Parathyroid adenoma (tissue), 2 donors: ENCODE results near the gene LSP1.

Experiments
- H2AFZ ChIP-seq: fragments of 300-600 bp; sonication (generic); one replicate; pipeline ENCODE4 v1.7.0; 2017; ENCODE audit warnings: antibody characterized with exemption, mild to moderate bottlenecking
- H3K27ac ChIP-seq: fragments of 300-600 bp; sonication (generic); one replicate; pipeline ENCODE4 v1.7.0; 2017
- H3K27me3 ChIP-seq: fragments of 300-600 bp; sonication (generic); one replicate; pipeline ENCODE4 v1.7.0; 2017; ENCODE audit warnings: low read length; ENCODE audit not compliant: control insufficient read depth, insufficient read depth
- H3K36me3 ChIP-seq: fragments of 300-600 bp; sonication (generic); one replicate; pipeline ENCODE4 v1.7.0; 2017; ENCODE audit warnings: low read length; ENCODE audit not compliant: control insufficient read depth, insufficient read depth
- H3K4me1 ChIP-seq: fragments of 300-600 bp; sonication (generic); one replicate; pipeline ENCODE4 v1.7.0; 2017; ENCODE audit warnings: control low read depth
- H3K4me2 ChIP-seq: fragments of 300-600 bp; sonication (generic); one replicate; pipeline ENCODE4 v1.7.0; 2017; ENCODE audit warnings: low read length
- H3K4me3 ChIP-seq: fragments of 300-600 bp; sonication (generic); one replicate; pipeline ENCODE4 v1.7.0; 2017; ENCODE audit warnings: low read depth, low read length
- H3K79me2 ChIP-seq: fragments of 300-600 bp; sonication (generic); one replicate; pipeline ENCODE4 v1.7.0; 2017; ENCODE audit warnings: control low read depth
- H3K9ac ChIP-seq: fragments of 300-600 bp; sonication (generic); one replicate; pipeline ENCODE4 v1.7.0; 2017; ENCODE audit warnings: mild to moderate bottlenecking
- H3K9me3 ChIP-seq: fragments of 300-600 bp; sonication (generic); one replicate; pipeline ENCODE4 v1.7.0; 2017; ENCODE audit warnings: low read length; ENCODE audit not compliant: control insufficient read depth
- TF ChIP-seq, protein P1 (sequence below): fragments of 300-600 bp; sonication (generic); IDR thresholded peaks from one replicate; pipeline ENCODE4 v1.7.0; 2017; ENCODE audit warnings: antibody characterized with exemption, mild to moderate bottlenecking
- donor health status: primary hyperparathyroidism.

The LSP1 gene

DNA sequence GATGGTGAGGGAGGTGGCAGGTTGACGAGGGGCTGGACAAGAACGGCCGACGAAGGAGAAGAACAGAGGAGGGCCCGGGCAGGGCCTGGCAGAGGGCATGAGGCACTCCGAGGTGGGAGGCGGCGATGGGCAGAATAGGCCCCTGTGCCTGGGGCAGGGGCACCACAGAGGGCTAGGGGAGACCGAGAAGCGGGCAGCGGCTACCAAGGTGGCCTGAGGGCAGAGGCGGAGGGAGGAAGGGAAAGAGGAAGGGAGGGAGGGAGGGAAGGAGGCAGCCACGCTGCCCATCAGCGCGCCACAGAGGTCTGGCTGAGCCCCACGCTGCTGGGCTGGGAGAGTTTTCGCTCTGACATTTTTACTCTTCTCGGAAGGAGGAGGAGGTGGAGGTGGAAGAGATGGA is 11.3 kb downstream of the LSP1 start:
- Histone ChIP-seq H3K4me3 (no peak overlapping the region), H3K27me3 (no peaks in the 10 kb centered on the region), H3K36me3 (no peaks in the 10 kb centered on the region), H3K4me2 (no peak overlapping the region), H3K79me2 (no peaks in the 10 kb centered on the region), H3K9ac (no peak overlapping the region), H3K4me1 (no peaks in the 10 kb centered on the region), H3K9me3 (no peaks in the 10 kb centered on the region), H3K27ac (no peak overlapping the region), H2AFZ (no peak overlapping the region)
- TF ChIP-seq, protein P1, sequence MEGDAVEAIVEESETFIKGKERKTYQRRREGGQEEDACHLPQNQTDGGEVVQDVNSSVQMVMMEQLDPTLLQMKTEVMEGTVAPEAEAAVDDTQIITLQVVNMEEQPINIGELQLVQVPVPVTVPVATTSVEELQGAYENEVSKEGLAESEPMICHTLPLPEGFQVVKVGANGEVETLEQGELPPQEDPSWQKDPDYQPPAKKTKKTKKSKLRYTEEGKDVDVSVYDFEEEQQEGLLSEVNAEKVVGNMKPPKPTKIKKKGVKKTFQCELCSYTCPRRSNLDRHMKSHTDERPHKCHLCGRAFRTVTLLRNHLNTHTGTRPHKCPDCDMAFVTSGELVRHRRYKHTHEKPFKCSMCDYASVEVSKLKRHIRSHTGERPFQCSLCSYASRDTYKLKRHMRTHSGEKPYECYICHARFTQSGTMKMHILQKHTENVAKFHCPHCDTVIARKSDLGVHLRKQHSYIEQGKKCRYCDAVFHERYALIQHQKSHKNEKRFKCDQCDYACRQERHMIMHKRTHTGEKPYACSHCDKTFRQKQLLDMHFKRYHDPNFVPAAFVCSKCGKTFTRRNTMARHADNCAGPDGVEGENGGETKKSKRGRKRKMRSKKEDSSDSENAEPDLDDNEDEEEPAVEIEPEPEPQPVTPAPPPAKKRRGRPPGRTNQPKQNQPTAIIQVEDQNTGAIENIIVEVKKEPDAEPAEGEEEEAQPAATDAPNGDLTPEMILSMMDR = no peak

GRCh38 chr11:1864831-1865665 is 12.2 kb downstream of the LSP1 start:
- Histone ChIP-seq H3K4me2 (no peak overlapping the region), H3K4me1 (no peaks in the 10 kb centered on the region), H3K27me3 (no peaks in the 10 kb centered on the region), H3K9me3 (no peaks in the 10 kb centered on the region), H3K79me2 (no peaks in the 10 kb centered on the region), H3K36me3 (no peaks in the 10 kb centered on the region), H2AFZ (no peak overlapping the region), H3K4me3 (no peak overlapping the region), H3K9ac (no peak overlapping the region), H3K27ac (no peak overlapping the region)
- TF ChIP-seq, protein P1 = no peak

- H3K27me3 ChIP-seq = no peaks in the 10 kb centered on the region
- no peak overlapping the region for H3K4me2 ChIP-seq
- no peak overlapping the region for H3K9ac ChIP-seq
- no peak overlapping the region for H3K4me3 ChIP-seq
- no peak overlapping the region for H3K27ac ChIP-seq
- H3K36me3 ChIP-seq = no peaks in the 10 kb centered on the region
- no peaks in the 10 kb centered on the region for H3K4me1 ChIP-seq
- no peaks in the 10 kb centered on the region for H3K9me3 ChIP-seq
- no peaks in the 10 kb centered on the region for H3K79me2 ChIP-seq
- TF ChIP-seq, protein P1 = no peak
- no peak overlapping the region for H2AFZ ChIP-seq
Observed at GRCh38 chr11:1866226-1866625, 13.3 kb downstream of the LSP1 start.

DNA sequence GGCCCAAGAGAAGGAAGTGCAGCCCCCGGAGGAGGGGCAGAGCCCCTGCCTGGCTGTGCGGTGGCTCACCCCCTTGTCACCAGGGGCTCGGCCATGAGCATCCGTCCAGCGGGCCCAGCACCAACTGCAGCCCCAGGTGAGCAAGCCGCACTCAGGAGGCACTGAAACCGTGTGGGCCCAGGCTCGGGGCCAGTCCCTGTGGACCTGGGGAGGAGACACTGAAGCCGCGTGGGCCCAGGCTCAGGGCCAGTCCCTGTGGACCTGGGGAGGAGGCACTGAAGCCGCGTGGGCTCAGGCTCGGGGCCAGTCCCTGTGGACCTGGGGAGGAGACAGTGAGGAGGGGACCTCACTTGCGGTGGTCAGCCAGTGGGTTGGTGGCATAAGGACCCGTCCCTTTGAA is 13.9 kb downstream of the LSP1 start:
- H3K9me3 ChIP-seq = no peaks in the 10 kb centered on the region
- H3K79me2 ChIP-seq = no peaks in the 10 kb centered on the region
- H2AFZ ChIP-seq = no peak overlapping the region
- H3K9ac ChIP-seq = no peak overlapping the region
- TF ChIP-seq, protein P1 = no peak
- no peaks in the 10 kb centered on the region for H3K4me1 ChIP-seq
- no peak overlapping the region for H3K27ac ChIP-seq
- H3K4me3 ChIP-seq = no peak overlapping the region
- H3K36me3 ChIP-seq = no peaks in the 10 kb centered on the region
- H3K4me2 ChIP-seq = no peak overlapping the region
- no peaks in the 10 kb centered on the region for H3K27me3 ChIP-seq

DNA sequence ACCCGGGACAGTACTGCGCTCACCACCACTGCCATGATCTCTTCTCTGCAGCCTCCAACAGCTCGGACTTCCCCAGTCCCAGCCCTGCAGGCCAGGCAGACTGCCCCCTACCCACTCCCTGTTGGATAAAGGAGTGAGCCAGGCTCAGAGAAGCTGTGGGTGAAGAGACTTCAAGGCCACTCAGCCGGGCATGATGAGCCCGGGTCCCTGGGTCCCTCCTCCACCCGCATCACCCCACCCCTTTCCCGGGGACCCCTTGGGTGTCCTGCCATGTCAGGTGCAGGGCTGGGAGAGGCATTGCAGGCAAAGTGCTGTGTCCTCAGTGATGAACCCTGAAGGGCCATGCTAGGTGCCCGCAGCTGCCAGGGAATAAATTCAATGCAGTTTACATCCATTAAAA is 14.5 kb downstream of the LSP1 start:
- H3K36me3 ChIP-seq = no peaks in the 10 kb centered on the region
- TF ChIP-seq, protein P1 = no peak
- H3K9ac ChIP-seq = no peak overlapping the region
- no peak overlapping the region for H2AFZ ChIP-seq
- H3K79me2 ChIP-seq = no peaks in the 10 kb centered on the region
- no peak overlapping the region for H3K4me3 ChIP-seq
- H3K27ac ChIP-seq = no peak overlapping the region
- no peaks in the 10 kb centered on the region for H3K4me1 ChIP-seq
- no peaks in the 10 kb centered on the region for H3K27me3 ChIP-seq
- no peak overlapping the region for H3K4me2 ChIP-seq
- H3K9me3 ChIP-seq = no peaks in the 10 kb centered on the region
